Neural cell (in vitro differentiated cells): ENCODE measurements around the gene RABIF. TPM values are rescaled to one million over a fixed set of nuclear protein-coding genes. Genes with fewer than 3 reads are reported as not detected.

Experiments used
- H2AFZ ChIP-seq: fragments of 200-600, 300-800 bp; sonication (generic), shearing (Covaris generic); 2 replicates; pipeline ENCODE4 v1.6.0; 2014; ENCODE audit warnings: low read depth, mild to moderate bottlenecking, antibody characterized with exemption, low read length, moderate library complexity
- H3F3A ChIP-seq: fragments of 200-600 bp; shearing (Covaris generic); 2 replicates; pipeline ENCODE4 v1.6.1; 2016; ENCODE audit warnings: mild to moderate bottlenecking, moderate library complexity, mixed read lengths, antibody characterized with exemption, low read length; ENCODE audit not compliant: insufficient read depth, poor library complexity, severe bottlenecking
- H3K27ac ChIP-seq: fragments of 200-600, 300-800 bp; sonication (generic), shearing (Covaris generic); 2 replicates; pipeline ENCODE4 v1.5.1; 2014; ENCODE audit warnings: mild to moderate bottlenecking, low read length, moderate library complexity
- H3K27me3 ChIP-seq: fragments of 300-800, 200-600 bp; sonication (generic), shearing (Covaris generic); 2 replicates; pipeline ENCODE4 v1.6.0; 2014; ENCODE audit warnings: mild to moderate bottlenecking, low read depth, low read length, moderate library complexity; ENCODE audit not compliant: insufficient read depth
- H3K36me3 ChIP-seq: fragments of 300-800, 200-600 bp; sonication (generic), shearing (Covaris generic); 2 replicates; pipeline ENCODE4 v1.5.1; 2014; ENCODE audit warnings: mild to moderate bottlenecking, antibody characterized with exemption, low read length, moderate library complexity; ENCODE audit not compliant: insufficient read depth
- H3K4me2 ChIP-seq: fragments of 300-800, 200-600 bp; sonication (generic), shearing (Covaris generic); 2 replicates; pipeline ENCODE4 v1.6.0; 2014; ENCODE audit warnings: mild to moderate bottlenecking, low read length
- H3K4me3 ChIP-seq: fragments of 300-800, 200-600 bp; sonication (generic), shearing (Covaris generic); 2 replicates; pipeline ENCODE4 v1.5.1; 2014; ENCODE audit warnings: mild to moderate bottlenecking, low read length, moderate library complexity
- H3K79me2 ChIP-seq: fragments of 200-600 bp; shearing (Covaris generic); replicated peaks from 2 replicates; pipeline ENCODE4 v1.6.0; 2014; ENCODE audit warnings: mild to moderate bottlenecking, low read length, moderate library complexity; ENCODE audit not compliant: insufficient read depth
- H3K9ac ChIP-seq: fragments of 300-800, 200-600 bp; sonication (generic), shearing (Covaris generic); 2 replicates; pipeline ENCODE4 v1.6.1; 2016; ENCODE audit warnings: mild to moderate bottlenecking, low read length, mixed read lengths
- H3K9me2 ChIP-seq: fragments of 200-600 bp; shearing (Covaris generic); 2 replicates; pipeline ENCODE4 v1.6.1; 2016; ENCODE audit warnings: mild to moderate bottlenecking, low read length, mixed read lengths; ENCODE audit not compliant: insufficient read depth
- H3K9me3 ChIP-seq: fragments of 200-600, 300-800 bp; sonication (generic), shearing (Covaris generic); 2 replicates; pipeline ENCODE4 v1.6.1; 2016; ENCODE audit warnings: mild to moderate bottlenecking, mixed run types, low read length, moderate library complexity, mixed read lengths
- H4K20me1 ChIP-seq: fragments of 200-600 bp; shearing (Covaris generic); 2 replicates; pipeline ENCODE4 v1.6.1; 2016; ENCODE audit warnings: mild to moderate bottlenecking, mixed run types; ENCODE audit not compliant: insufficient read depth
- EP300 ChIP-seq: fragments of 450-650 bp; conservative IDR thresholded peaks from 2 replicates; pipeline ENCODE4 v1.6.1; 2014; ENCODE audit warnings: antibody characterized with exemption, mild to moderate bottlenecking, moderate library complexity; ENCODE audit not compliant: poor library complexity, severe bottlenecking
- EZH2 ChIP-seq: fragments of 200-600, 300-800 bp; shearing (Covaris generic), sonication (generic); IDR thresholded peaks from 2 replicates; pipeline ENCODE4 v1.6.1; 2014; ENCODE audit warnings: antibody characterized with exemption, low read length, borderline replicate concordance, mild to moderate bottlenecking; ENCODE audit not compliant: insufficient read depth, poor library complexity, severe bottlenecking
- MXI1 ChIP-seq: fragments of 450-650 bp; conservative IDR thresholded peaks from 2 replicates; pipeline ENCODE4 v1.6.1; 2014; ENCODE audit warnings: antibody characterized with exemption, mild to moderate bottlenecking; ENCODE audit not compliant: poor library complexity, severe bottlenecking
- POLR2AphosphoS5 ChIP-seq: IDR thresholded peaks from 2 replicates; pipeline ENCODE4 v1.6.1; 2012
- RAD21 ChIP-seq: fragments of 450-650 bp; conservative IDR thresholded peaks from 2 replicates; pipeline ENCODE4 v1.6.1; 2014; ENCODE audit warnings: antibody characterized with exemption, mild to moderate bottlenecking, moderate library complexity
- REST ChIP-seq: IDR thresholded peaks from 2 replicates; pipeline ENCODE4 v1.6.1; 2012; ENCODE audit warnings: borderline replicate concordance
- SMC3 ChIP-seq: fragments of 450-650 bp; conservative IDR thresholded peaks from 2 replicates; pipeline ENCODE4 v1.6.1; 2014; ENCODE audit warnings: antibody characterized with exemption, mild to moderate bottlenecking, moderate library complexity; ENCODE audit not compliant: poor library complexity
- TAF1 ChIP-seq: IDR thresholded peaks from 2 replicates; pipeline ENCODE4 v1.6.1; 2012; ENCODE audit warnings: low read depth
- polyA plus RNA-seq: library from polyadenylated mRNA; depleted of rRNA; stranded (reverse); fragments of >200 nt; gene quantifications from 2 replicates; pipeline ENCODE4 v1.2.3, GENCODE V29; 2014
- TF ChIP-seq, protein P1 (sequence below): fragments of 450-650 bp; IDR thresholded peaks from 2 replicates; pipeline ENCODE4 v1.5.1; 2014; ENCODE audit warnings: antibody characterized with exemption, mild to moderate bottlenecking, moderate library complexity; ENCODE audit not compliant: poor library complexity, severe bottlenecking

Gene RABIF
- polyA plus RNA-seq, 1 donor from 2014 or later = 13.3 TPM

DNA sequence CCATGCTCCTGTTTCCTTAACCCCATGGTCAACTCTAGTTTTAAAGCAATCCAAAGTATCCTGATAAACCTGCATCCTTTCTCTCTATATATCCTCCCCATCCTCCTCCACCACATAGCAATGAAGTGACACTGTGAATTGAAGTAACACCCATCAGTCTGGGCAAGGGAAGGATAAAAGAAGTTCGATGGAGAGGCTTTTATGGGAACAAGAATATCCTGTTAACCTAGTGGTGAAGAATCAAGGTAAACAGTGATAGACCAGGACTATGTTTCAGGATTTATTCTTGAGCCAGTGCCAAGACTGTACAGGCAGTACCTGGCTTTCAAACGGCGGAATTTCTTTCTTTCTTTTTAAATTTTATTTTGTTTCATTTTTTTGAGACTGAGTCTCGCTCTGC is 17.6 kb downstream of the RABIF start:
- H3K36me3 ChIP-seq = no peaks in the 10 kb centered on the region
- no peak overlapping the region for H3K27ac ChIP-seq
- no peaks in the 10 kb centered on the region for H4K20me1 ChIP-seq
- no peak overlapping the region for H3K4me2 ChIP-seq
- H3K27me3 ChIP-seq = no peaks in the 10 kb centered on the region
- H3K79me2 ChIP-seq = no peaks in the 10 kb centered on the region
- H3K9ac ChIP-seq = no peak overlapping the region
- H3F3A ChIP-seq = no peaks in the 10 kb centered on the region
- H3K4me3 ChIP-seq = no peak overlapping the region
- no peaks in the 10 kb centered on the region for H3K9me3 ChIP-seq
- TF ChIP-seq POLR2AphosphoS5 (no peak), TAF1 (no peak), REST (no peak), SMC3 (no peak), MXI1 (no peak), EP300 (no peak), EZH2 (no peak), RAD21 (no peak)
- TF ChIP-seq, protein P1, sequence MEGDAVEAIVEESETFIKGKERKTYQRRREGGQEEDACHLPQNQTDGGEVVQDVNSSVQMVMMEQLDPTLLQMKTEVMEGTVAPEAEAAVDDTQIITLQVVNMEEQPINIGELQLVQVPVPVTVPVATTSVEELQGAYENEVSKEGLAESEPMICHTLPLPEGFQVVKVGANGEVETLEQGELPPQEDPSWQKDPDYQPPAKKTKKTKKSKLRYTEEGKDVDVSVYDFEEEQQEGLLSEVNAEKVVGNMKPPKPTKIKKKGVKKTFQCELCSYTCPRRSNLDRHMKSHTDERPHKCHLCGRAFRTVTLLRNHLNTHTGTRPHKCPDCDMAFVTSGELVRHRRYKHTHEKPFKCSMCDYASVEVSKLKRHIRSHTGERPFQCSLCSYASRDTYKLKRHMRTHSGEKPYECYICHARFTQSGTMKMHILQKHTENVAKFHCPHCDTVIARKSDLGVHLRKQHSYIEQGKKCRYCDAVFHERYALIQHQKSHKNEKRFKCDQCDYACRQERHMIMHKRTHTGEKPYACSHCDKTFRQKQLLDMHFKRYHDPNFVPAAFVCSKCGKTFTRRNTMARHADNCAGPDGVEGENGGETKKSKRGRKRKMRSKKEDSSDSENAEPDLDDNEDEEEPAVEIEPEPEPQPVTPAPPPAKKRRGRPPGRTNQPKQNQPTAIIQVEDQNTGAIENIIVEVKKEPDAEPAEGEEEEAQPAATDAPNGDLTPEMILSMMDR = no peak
- H2AFZ ChIP-seq = no peak overlapping the region
- no peaks in the 10 kb centered on the region for H3K9me2 ChIP-seq

DNA sequence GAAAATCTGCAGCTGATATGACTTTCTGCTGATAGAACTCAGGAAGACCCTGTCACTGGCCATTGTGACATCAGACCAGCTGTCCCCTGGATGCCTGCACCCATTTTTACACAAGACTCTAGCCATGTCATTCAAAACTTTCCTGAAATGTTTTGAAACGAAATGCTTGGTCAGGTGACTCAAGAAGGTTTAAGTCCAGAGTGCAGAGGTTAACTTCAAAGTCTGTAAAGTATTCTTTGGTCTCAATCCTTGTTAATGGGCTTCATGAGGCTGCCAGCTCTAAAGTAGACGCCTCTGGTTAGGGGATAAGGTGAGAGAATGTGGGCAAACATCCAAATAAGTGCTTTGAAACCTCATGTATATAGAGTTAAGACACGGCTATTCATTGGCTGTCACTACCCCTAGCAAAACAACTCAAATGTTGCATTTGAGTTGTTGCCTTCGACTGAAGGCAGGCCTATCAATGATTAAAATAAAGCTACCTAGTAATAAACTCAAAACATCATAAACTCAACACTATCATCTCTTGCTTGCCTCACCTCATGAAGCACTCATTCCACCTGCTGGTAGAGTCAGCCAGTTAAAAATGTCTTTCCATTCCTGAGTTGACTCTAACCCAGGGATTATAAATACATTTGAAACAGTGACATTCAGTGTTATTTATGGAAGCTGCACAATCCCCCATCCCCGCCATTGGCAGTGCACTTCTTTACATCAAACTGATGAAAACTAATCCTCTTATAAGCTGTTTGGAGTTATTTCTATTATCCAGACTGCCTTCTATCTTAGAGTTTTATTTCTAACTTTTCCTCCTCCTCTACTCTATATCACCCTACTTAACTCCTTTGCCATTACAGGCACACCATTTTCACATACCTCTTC is 26.0 kb downstream of the RABIF start:
- Histone ChIP-seq H3K4me2 (no peak overlapping the region), H3K9me2 (no peaks in the 10 kb centered on the region), H3K9me3 (no peaks in the 10 kb centered on the region), H3K79me2 (no peaks in the 10 kb centered on the region), H4K20me1 (no peaks in the 10 kb centered on the region), H3K27ac (no peak overlapping the region), H3K27me3 (peaks cover 15% of the 10 kb centered on the region), H3K4me3 (no peak overlapping the region), H3K9ac (no peak overlapping the region), H3F3A (no peaks in the 10 kb centered on the region), H2AFZ (no peak overlapping the region), H3K36me3 (no peaks in the 10 kb centered on the region)
- TF ChIP-seq POLR2AphosphoS5 (no peak), REST (no peak), RAD21 (no peak), MXI1 (no peak), EZH2 (no peak), EP300 (no peak), TAF1 (no peak), SMC3 (no peak)
- TF ChIP-seq, protein P1 = no peak
